Fibroblast of lung (primary cell): ENCODE results near the gene GPR25.

ENCODE experiments used
- CTCF ChIP-seq, 2 donors: IDR thresholded peaks in 1 of 2; conservative IDR thresholded peaks in 1 of 2; 1 replicate in 1 of 2; 2 replicates in 1 of 2; pipeline ENCODE4 v1.5.1; 2011 to 2012; ENCODE audit warnings: low read length in 2 of 2, control low read depth in 1 of 2, inconsistent platforms in 1 of 2, low read depth in 1 of 2, mild to moderate bottlenecking in 1 of 2
- EZH2 ChIP-seq: IDR thresholded peaks from 2 replicates; pipeline ENCODE4 v1.5.1; 2012; ENCODE audit warnings: low read length, control low read depth, mild to moderate bottlenecking; ENCODE audit errors: missing control alignments

- no peak for TF ChIP-seq EZH2
- no peak for TF ChIP-seq CTCF (conservative IDR thresholded peaks at IDR 0.05 in 1 of 2, IDR thresholded peaks at IDR 0.05 in 1 of 2; ENCODE audit: low read depth in 1 of 2, low read length in 2 of 2)
These were observed 15.1 kb downstream of the GPR25 start for GRCh38 chr1:200887772-200888348.
